Keratinocyte (primary cell): ENCODE measurements around the gene MRPS23.

Experiments used
- EZH2 ChIP-seq: IDR thresholded peaks from one replicate; pipeline ENCODE4 v1.6.1; 2012; ENCODE audit warnings: inconsistent platforms, mild to moderate bottlenecking, low read length, moderate library complexity
- TF ChIP-seq, protein P1 (sequence below), 3 experiments: IDR thresholded peaks in 1 of 3; conservative IDR thresholded peaks in 1 of 3; optimal IDR thresholded peaks in 1 of 3; 2 replicates in 2 of 3; 3 replicates in 1 of 3; pipeline versions ENCODE3 to v1.5.1; 2011; ENCODE audit warnings: low read length in 3 of 3, mild to moderate bottlenecking in 3 of 3, moderate library complexity in 2 of 3, control low read depth in 1 of 3, inconsistent platforms in 1 of 3; ENCODE audit not compliant: insufficient read depth in 2 of 3; ENCODE audit errors: extremely low read depth in 1 of 3

GRCh38 chr17:57890857-57891232 lies 41.0 kb upstream of the MRPS23 start:
- TF ChIP-seq, protein P1, sequence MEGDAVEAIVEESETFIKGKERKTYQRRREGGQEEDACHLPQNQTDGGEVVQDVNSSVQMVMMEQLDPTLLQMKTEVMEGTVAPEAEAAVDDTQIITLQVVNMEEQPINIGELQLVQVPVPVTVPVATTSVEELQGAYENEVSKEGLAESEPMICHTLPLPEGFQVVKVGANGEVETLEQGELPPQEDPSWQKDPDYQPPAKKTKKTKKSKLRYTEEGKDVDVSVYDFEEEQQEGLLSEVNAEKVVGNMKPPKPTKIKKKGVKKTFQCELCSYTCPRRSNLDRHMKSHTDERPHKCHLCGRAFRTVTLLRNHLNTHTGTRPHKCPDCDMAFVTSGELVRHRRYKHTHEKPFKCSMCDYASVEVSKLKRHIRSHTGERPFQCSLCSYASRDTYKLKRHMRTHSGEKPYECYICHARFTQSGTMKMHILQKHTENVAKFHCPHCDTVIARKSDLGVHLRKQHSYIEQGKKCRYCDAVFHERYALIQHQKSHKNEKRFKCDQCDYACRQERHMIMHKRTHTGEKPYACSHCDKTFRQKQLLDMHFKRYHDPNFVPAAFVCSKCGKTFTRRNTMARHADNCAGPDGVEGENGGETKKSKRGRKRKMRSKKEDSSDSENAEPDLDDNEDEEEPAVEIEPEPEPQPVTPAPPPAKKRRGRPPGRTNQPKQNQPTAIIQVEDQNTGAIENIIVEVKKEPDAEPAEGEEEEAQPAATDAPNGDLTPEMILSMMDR (optimal IDR thresholded peaks at IDR 0.05 in 1 of 3, IDR thresholded peaks at IDR 0.05 in 1 of 3, conservative IDR thresholded peaks at IDR 0.05 in 1 of 3; ENCODE audit: extremely low read depth in 1 of 3, insufficient read depth in 2 of 3, low read length in 3 of 3): no peak
- TF ChIP-seq EZH2: no peak
